Measurements from ENCODE around the gene OR52E4.

The OR52E4 gene

DNA sequence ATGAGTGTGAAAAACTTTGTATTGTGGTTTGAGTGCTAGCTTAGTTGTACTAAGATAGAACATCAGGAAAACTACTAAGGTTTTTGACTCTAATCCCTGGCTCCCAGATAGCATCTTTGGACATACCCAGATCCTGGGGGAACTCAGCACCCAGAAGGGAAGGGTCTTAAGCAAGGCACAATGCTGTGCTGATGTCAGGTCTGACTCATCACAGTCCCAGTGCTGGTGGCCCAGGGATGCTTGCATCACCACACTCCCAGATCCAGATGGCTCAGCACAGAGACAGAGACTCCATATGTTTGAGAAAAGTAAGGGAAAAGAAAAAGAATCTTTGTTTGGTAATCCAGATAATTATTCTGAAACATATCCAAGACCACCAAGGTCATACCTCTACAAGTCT lies 43.4 kb downstream of the OR52E4 start:
- ATAC-seq (ENCODE audit: insufficient read depth, low read depth) (no peak), DNase-seq (no peak)
- Histone ChIP-seq H3K36me3 (ENCODE audit: insufficient read depth, low read length) (no peaks in the 10 kb centered on the region), H3K27me3 (ENCODE audit: insufficient read depth, low read length, poor library complexity) (no peaks in the 10 kb centered on the region), H3K79me2 (ENCODE audit: insufficient read depth, low read length) (no peaks in the 10 kb centered on the region), H3K9ac (ENCODE audit: low read depth, low read length) (no peak overlapping the region), H2AFZ (ENCODE audit: low read depth, low read length) (no peak overlapping the region), H3K4me3 (ENCODE audit: low read depth in 1 of 2, low read length in 2 of 2) (no peak overlapping the region), H3K4me1 (ENCODE audit: insufficient read depth, low read length) (no peaks in the 10 kb centered on the region), H3K4me2 (ENCODE audit: insufficient read depth, low read length) (no peak overlapping the region), H3K27ac (ENCODE audit: low read length) (no peak overlapping the region), H3K9me3 (ENCODE audit: insufficient read depth, low read length, severe bottlenecking) (no peaks in the 10 kb centered on the region), H4K20me1 (ENCODE audit: insufficient read depth, low read length) (no peaks in the 10 kb centered on the region)
- TF ChIP-seq, protein P1, sequence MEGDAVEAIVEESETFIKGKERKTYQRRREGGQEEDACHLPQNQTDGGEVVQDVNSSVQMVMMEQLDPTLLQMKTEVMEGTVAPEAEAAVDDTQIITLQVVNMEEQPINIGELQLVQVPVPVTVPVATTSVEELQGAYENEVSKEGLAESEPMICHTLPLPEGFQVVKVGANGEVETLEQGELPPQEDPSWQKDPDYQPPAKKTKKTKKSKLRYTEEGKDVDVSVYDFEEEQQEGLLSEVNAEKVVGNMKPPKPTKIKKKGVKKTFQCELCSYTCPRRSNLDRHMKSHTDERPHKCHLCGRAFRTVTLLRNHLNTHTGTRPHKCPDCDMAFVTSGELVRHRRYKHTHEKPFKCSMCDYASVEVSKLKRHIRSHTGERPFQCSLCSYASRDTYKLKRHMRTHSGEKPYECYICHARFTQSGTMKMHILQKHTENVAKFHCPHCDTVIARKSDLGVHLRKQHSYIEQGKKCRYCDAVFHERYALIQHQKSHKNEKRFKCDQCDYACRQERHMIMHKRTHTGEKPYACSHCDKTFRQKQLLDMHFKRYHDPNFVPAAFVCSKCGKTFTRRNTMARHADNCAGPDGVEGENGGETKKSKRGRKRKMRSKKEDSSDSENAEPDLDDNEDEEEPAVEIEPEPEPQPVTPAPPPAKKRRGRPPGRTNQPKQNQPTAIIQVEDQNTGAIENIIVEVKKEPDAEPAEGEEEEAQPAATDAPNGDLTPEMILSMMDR (IDR thresholded peaks at IDR 0.05; ENCODE audit: borderline replicate concordance, extremely low read depth, low read length, poor library complexity, severe bottlenecking), result no peak
- no peak for TF ChIP-seq EZH2 (IDR thresholded peaks at IDR 0.05; ENCODE audit: borderline replicate concordance, low read depth, low read length, severe bottlenecking)

DNA sequence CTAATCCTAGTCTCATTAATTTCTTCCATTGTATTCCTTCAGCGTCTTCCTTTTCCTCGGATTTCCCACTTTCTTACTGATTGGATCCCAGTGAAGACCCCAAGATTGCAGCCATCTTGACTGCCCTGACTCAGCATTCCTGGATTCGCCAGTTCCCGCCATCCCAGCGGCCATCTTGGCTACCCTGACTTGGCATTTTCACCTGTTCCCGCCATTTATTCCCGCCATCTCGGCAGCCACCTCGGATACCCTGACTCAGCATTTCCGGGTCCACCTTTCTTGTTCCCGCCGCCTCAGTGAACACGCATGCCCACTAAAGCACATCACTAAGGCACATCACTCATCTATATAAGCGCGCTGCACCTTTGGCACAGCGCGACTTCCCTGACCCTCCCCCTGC lies 47.8 kb downstream of the OR52E4 start:
- H3K9me3 ChIP-seq (ENCODE audit: insufficient read depth, low read length, severe bottlenecking), result no peaks in the 10 kb centered on the region
- ATAC-seq (ENCODE audit: insufficient read depth, low read depth), result no peak

DNA sequence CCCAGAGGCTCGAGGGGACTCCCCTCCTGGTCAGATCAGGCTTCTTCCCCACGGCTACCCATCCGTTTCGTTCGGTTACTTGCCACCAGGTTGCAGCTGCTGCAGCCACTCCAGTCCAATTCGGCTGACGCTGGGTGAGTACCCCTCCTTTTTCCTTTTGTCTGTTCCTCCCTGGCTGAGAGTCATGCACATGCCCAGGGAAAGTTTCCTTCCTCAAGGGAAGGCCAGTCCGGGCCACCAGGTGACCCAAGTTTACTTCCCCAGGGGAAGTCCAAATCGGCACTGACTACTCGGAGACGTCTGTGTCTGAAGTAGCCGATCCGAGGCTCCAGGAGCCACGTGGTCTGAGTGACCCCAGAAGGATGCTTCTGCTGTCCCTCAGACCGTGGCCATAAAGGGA lies 48.4 kb downstream of the OR52E4 start:
- no peaks in the 10 kb centered on the region for H3K9me3 ChIP-seq (ENCODE audit: insufficient read depth, low read length, severe bottlenecking)

More for the DNA sequence above, 47.8 kb downstream of the OR52E4 start:
- Histone ChIP-seq H3K36me3 (ENCODE audit: insufficient read depth, low read length) (no peaks in the 10 kb centered on the region), H3K27me3 (ENCODE audit: insufficient read depth, low read length, poor library complexity) (no peaks in the 10 kb centered on the region), H2AFZ (ENCODE audit: low read depth, low read length) (no peak overlapping the region), H3K27ac (ENCODE audit: low read length) (no peak overlapping the region), H3K4me1 (ENCODE audit: insufficient read depth, low read length) (no peaks in the 10 kb centered on the region), H4K20me1 (ENCODE audit: insufficient read depth, low read length) (no peaks in the 10 kb centered on the region), H3K9ac (ENCODE audit: low read depth, low read length) (no peak overlapping the region), H3K79me2 (ENCODE audit: insufficient read depth, low read length) (no peaks in the 10 kb centered on the region), H3K4me3 (ENCODE audit: low read depth in 1 of 2, low read length in 2 of 2) (no peak overlapping the region), H3K4me2 (ENCODE audit: insufficient read depth, low read length) (no peak overlapping the region)
- TF ChIP-seq EZH2 (IDR thresholded peaks at IDR 0.05; ENCODE audit: borderline replicate concordance, low read depth, low read length, severe bottlenecking), result no peak
- TF ChIP-seq, protein P1 (IDR thresholded peaks at IDR 0.05; ENCODE audit: borderline replicate concordance, extremely low read depth, low read length, poor library complexity, severe bottlenecking), result no peak
- no peak for DNase-seq

More for the DNA sequence above, 48.4 kb downstream of the OR52E4 start:
- DNase-seq (no peak), ATAC-seq (ENCODE audit: insufficient read depth, low read depth) (no peak)
- Histone ChIP-seq H3K27me3 (ENCODE audit: insufficient read depth, low read length, poor library complexity) (no peaks in the 10 kb centered on the region), H3K27ac (ENCODE audit: low read length) (no peak overlapping the region), H2AFZ (ENCODE audit: low read depth, low read length) (no peak overlapping the region), H3K79me2 (ENCODE audit: insufficient read depth, low read length) (no peaks in the 10 kb centered on the region), H3K9ac (ENCODE audit: low read depth, low read length) (no peak overlapping the region), H3K4me1 (ENCODE audit: insufficient read depth, low read length) (no peaks in the 10 kb centered on the region), H3K4me3 (ENCODE audit: low read depth in 1 of 2, low read length in 2 of 2) (no peak overlapping the region), H3K4me2 (ENCODE audit: insufficient read depth, low read length) (no peak overlapping the region), H3K36me3 (ENCODE audit: insufficient read depth, low read length) (no peaks in the 10 kb centered on the region), H4K20me1 (ENCODE audit: insufficient read depth, low read length) (no peaks in the 10 kb centered on the region)
- no peak for TF ChIP-seq EZH2 (IDR thresholded peaks at IDR 0.05; ENCODE audit: borderline replicate concordance, low read depth, low read length, severe bottlenecking)
- TF ChIP-seq, protein P1 (IDR thresholded peaks at IDR 0.05; ENCODE audit: borderline replicate concordance, extremely low read depth, low read length, poor library complexity, severe bottlenecking), result no peak

Data from DND-41 (cell line).